ENCODE results near the gene SCUBE1. TPM values are rescaled to one million over a fixed set of nuclear protein-coding genes. Genes with fewer than 3 reads are reported as not detected.
A peak's percentile ranks its signal among the peaks of the same experiment; 100 is the strongest.

Gene SCUBE1
- total and polyA plus RNA-seq, 2 of the 8 experiments (the other 6 are each of a cell fraction or from before 2014, with no cell fraction given): 2.3 to 4.9 TPM

DNA sequence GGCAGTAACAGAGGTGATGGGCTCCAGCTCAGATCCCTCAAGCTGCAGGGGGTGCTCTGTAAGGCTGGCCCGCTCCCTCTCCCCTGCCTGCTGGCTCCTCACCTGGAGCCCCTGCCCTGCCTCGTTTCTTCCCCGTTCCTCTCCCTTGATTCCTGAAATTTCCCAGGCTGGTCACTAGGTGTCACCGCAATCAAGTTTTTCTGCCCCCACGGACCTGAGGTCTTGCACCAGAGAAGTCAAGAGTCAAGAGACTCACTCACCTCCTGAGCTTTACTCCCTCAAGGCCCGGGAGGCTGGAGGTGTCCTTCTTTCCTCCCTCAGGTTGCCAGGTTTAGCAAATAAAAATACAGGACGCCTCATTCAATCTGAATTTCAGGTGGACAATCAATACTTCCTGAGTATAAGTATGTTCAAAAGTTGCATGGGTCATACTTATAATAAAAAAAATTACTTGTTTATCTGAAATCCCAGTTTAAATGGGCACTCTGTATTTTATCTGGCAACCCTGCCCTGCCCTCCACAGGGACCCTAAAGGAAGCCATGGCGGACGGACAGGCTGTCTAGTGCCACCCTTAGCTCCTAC, 69.2 kb downstream of the SCUBE1 start:
- no peak overlapping the region for H3K27ac ChIP-seq (ENCODE audit: low read depth, low read length)
- H4K8ac ChIP-seq (ENCODE audit: extremely low read depth, insufficient read depth, low read length): no peak overlapping the region
- no peak overlapping the region for H4K91ac ChIP-seq (replicated peaks; ENCODE audit: insufficient read length, low read length)
- WGBS, 2 experiments (ENCODE audit: extremely low coverage in 1 of 2, insufficient coverage in 1 of 2, insufficient read length in 1 of 2, insufficient replicate concordance in 2 of 2, low coverage in 1 of 2, low lambda C conversion rate in 2 of 2, missing lambda C conversion rate in 1 of 2): 35% methylated on average over 9 of the region's 9 CpGs; no CpG with 5 or more reads in 1 of the 2 experiments
- peaks cover 0 to 2% of the 10 kb centered on the region in 2 experiments for H4K20me1 ChIP-seq (replicated peaks in 1 of 2; ENCODE audit: control insufficient read depth in 1 of 2, insufficient read depth in 2 of 2, low read length in 2 of 2)
- FAIRE-seq: peak; percentile 91
- H2AFZ ChIP-seq (ENCODE audit: low read length): no peak overlapping the region
- H3K9me3 ChIP-seq (ENCODE audit: insufficient read depth in 2 of 2, low read depth in 1 of 2, low read length in 1 of 2): no peaks in the 10 kb centered on the region
- H2BK15ac ChIP-seq (ENCODE audit: low read length): no peak overlapping the region
- no peaks in the 10 kb centered on the region for H3K79me1 ChIP-seq (ENCODE audit: low read depth, low read length)
- ChIA-PET POLR2A (ENCODE audit: partially characterized antibody) (interaction anchor here (0.6 to 3.1 kb wide), 3 partner anchors 71 to 485 kb away, joined by 3 to 14 read pairs (median 4); no protein-coding TSS in a partner anchor), CTCF (ENCODE audit: partially characterized antibody) (interaction anchor here (0.6 to 18.2 kb wide), 36 partner anchors 12 to 1350 kb away, joined by 3 to 388 read pairs (median 6); partner anchors contain the start of gene SCUBE1)
- H3K23me2 ChIP-seq (ENCODE audit: low read depth, low read length): no peaks in the 10 kb centered on the region
- no peak overlapping the region for H3K4ac ChIP-seq (replicated peaks; ENCODE audit: insufficient read length, low read depth, low read length)
- no peak overlapping the region for H3K18ac ChIP-seq (ENCODE audit: extremely low read depth, low read length)
- peaks cover 3 to 20% (median 14%) of the 10 kb centered on the region in 4 experiments; a peak in 6 of 7 replicates for H3K4me1 ChIP-seq (replicated peaks in 1 of 4; ENCODE audit: control insufficient read depth in 3 of 4, insufficient read depth in 4 of 4, low read length in 3 of 4)
- no peak overlapping the region for H2BK5ac ChIP-seq (ENCODE audit: low read depth, low read length)
- no peaks in the 10 kb centered on the region for H3K79me2 ChIP-seq (ENCODE audit: control insufficient read depth in 1 of 2, insufficient read depth in 2 of 2, low read length in 2 of 2)
- DNase-seq (ENCODE audit: low read depth in 1 of 2, low spot score in 2 of 2): peak; percentile 41 to 69
- H3K27me3 ChIP-seq (replicated peaks in 1 of 4; ENCODE audit: control insufficient read depth in 3 of 4, extremely low read depth in 1 of 4, insufficient read depth in 3 of 4, low read length in 3 of 4): no peaks in the 10 kb centered on the region; a peak in 1 of 7 replicates
- no peak overlapping the region for H3K14ac ChIP-seq (ENCODE audit: insufficient read length)
- no peak overlapping the region for H3K9ac ChIP-seq (replicated peaks in 1 of 4; ENCODE audit: extremely low read depth in 1 of 4, low read depth in 3 of 4, low read length in 3 of 4)
- no peak overlapping the region for H2BK120ac ChIP-seq (replicated peaks; ENCODE audit: low read depth, low read length)
- no peak overlapping the region for H3K56ac ChIP-seq (replicated peaks; ENCODE audit: insufficient read length, low read depth, low read length)
- H3K4me2 ChIP-seq (ENCODE audit: insufficient read depth in 1 of 2, low read depth in 2 of 2, low read length in 2 of 2): no peak overlapping the region
- no peak overlapping the region for H2BK20ac ChIP-seq (ENCODE audit: low read length)
- no peaks in the 10 kb centered on the region for H3K36me3 ChIP-seq (ENCODE audit: control insufficient read depth in 2 of 4, insufficient read depth in 4 of 4, low read length in 3 of 4)
- H2AK5ac ChIP-seq (ENCODE audit: low read depth, low read length): no peak overlapping the region
- no peak overlapping the region for H2BK12ac ChIP-seq (ENCODE audit: low read depth, low read length)
- no peak overlapping the region for H4K5ac ChIP-seq (ENCODE audit: insufficient read length, low read depth, low read length)
- no peak overlapping the region for H3K23ac ChIP-seq (ENCODE audit: insufficient read length)
- H3K4me3 ChIP-seq (ENCODE audit: extremely low read depth in 1 of 4, insufficient read depth in 2 of 4, low read depth in 3 of 4, low read length in 4 of 4): no peak overlapping the region
- peak; percentile 95 to 98 for TF ChIP-seq RAD21 (IDR thresholded peaks at IDR 0.05 in 1 of 2, conservative IDR thresholded peaks at IDR 0.05 in 1 of 2; ENCODE audit: low read depth in 2 of 2, low read length in 2 of 2)
- peak; percentile 52; the same call in 1 of the 2 replicates for TF ChIP-seq CEBPB (IDR thresholded peaks at IDR 0.05; ENCODE audit: low read depth, low read length)
- no peak for TF ChIP-seq SP2 (IDR thresholded peaks at IDR 0.05; ENCODE audit: low read length)
- TF ChIP-seq TBP (IDR thresholded peaks at IDR 0.05; ENCODE audit: low read depth, low read length): no peak
- TF ChIP-seq, protein P1, sequence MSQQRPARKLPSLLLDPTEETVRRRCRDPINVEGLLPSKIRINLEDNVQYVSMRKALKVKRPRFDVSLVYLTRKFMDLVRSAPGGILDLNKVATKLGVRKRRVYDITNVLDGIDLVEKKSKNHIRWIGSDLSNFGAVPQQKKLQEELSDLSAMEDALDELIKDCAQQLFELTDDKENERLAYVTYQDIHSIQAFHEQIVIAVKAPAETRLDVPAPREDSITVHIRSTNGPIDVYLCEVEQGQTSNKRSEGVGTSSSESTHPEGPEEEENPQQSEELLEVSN (IDR thresholded peaks at IDR 0.05): no peak
- no peak for TF ChIP-seq TAF1 (IDR thresholded peaks at IDR 0.05; ENCODE audit: low read depth, low read length)
- no peak for TF ChIP-seq EZH2 (IDR thresholded peaks at IDR 0.05; ENCODE audit: low read depth, low read length, severe bottlenecking)
- TF ChIP-seq CREB1 (IDR thresholded peaks at IDR 0.05): no peak
- TF ChIP-seq, protein P2, sequence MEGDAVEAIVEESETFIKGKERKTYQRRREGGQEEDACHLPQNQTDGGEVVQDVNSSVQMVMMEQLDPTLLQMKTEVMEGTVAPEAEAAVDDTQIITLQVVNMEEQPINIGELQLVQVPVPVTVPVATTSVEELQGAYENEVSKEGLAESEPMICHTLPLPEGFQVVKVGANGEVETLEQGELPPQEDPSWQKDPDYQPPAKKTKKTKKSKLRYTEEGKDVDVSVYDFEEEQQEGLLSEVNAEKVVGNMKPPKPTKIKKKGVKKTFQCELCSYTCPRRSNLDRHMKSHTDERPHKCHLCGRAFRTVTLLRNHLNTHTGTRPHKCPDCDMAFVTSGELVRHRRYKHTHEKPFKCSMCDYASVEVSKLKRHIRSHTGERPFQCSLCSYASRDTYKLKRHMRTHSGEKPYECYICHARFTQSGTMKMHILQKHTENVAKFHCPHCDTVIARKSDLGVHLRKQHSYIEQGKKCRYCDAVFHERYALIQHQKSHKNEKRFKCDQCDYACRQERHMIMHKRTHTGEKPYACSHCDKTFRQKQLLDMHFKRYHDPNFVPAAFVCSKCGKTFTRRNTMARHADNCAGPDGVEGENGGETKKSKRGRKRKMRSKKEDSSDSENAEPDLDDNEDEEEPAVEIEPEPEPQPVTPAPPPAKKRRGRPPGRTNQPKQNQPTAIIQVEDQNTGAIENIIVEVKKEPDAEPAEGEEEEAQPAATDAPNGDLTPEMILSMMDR (IDR thresholded peaks at IDR 0.05; ENCODE audit: control extremely low read depth in 1 of 3, insufficient read depth in 1 of 3, low read depth in 1 of 3, low read length in 3 of 3): peak; percentile 72 to 93 (median 86)
- no peak for TF ChIP-seq BRCA1 (IDR thresholded peaks at IDR 0.05; ENCODE audit: low read depth, low read length)
